ENCODE results near the gene TMEM175. TPM values are rescaled to one million over a fixed set of nuclear protein-coding genes. Genes with fewer than 3 reads are reported as not detected.
A peak's percentile ranks its signal among the peaks of the same experiment; 100 is the strongest.

Gene TMEM175
- total and polyA plus RNA-seq, 2 of the 13 experiments (the other 11 are each of a cell fraction or from before 2014, with no cell fraction given) = 5.1 to 9.9 TPM

- no peak; the same call in 1 of the 2 replicates for TF ChIP-seq NFKBIZ (CRISPR knock-in tag; IDR thresholded peaks at IDR 0.05)
- no peak for TF ChIP-seq ZEB1 (IDR thresholded peaks at IDR 0.05; ENCODE audit: insufficient replicate concordance, low read depth)
- no peak for TF ChIP-seq KLF13 (CRISPR knock-in tag; IDR thresholded peaks at IDR 0.05)
- peak; percentile 68; the same call in 1 of the 2 replicates for TF ChIP-seq ZNF7 (CRISPR knock-in tag; IDR thresholded peaks at IDR 0.05)
- no peak for TF ChIP-seq ZNF567 (CRISPR knock-in tag; IDR thresholded peaks at IDR 0.05; ENCODE audit: borderline replicate concordance)
- peak; percentile 92 for TF ChIP-seq ARNTL (CRISPR knock-in tag; IDR thresholded peaks at IDR 0.05)
- TF ChIP-seq SAFB2 (CRISPR knock-in tag; IDR thresholded peaks at IDR 0.05; ENCODE audit: borderline replicate concordance, low read depth) = no peak
- TF ChIP-seq ZNF775 (CRISPR knock-in tag; IDR thresholded peaks at IDR 0.05; ENCODE audit: borderline replicate concordance) = no peak
- no peak; the same call in none of the 2 replicates for TF ChIP-seq ZIK1 (CRISPR knock-in tag; IDR thresholded peaks at IDR 0.05; ENCODE audit: borderline replicate concordance, low read depth)
- TF ChIP-seq ZFP41 (CRISPR knock-in tag; IDR thresholded peaks at IDR 0.05; ENCODE audit: borderline replicate concordance) = no peak
- no peak for TF ChIP-seq ZNF841 (CRISPR knock-in tag; IDR thresholded peaks at IDR 0.05; ENCODE audit: borderline replicate concordance)
- TF ChIP-seq ZNF138 (CRISPR knock-in tag; IDR thresholded peaks at IDR 0.05; ENCODE audit: low read depth) = no peak
- no peak; the same call in 1 of the 2 replicates for TF ChIP-seq MAFF (IDR thresholded peaks at IDR 0.05; ENCODE audit: low read depth, low read length)
- TF ChIP-seq ZBTB26 (CRISPR knock-in tag; IDR thresholded peaks at IDR 0.05; ENCODE audit: borderline replicate concordance) = peak; percentile 24; the same call in 1 of the 2 replicates
- no peak for TF ChIP-seq ZNF207 (IDR thresholded peaks at IDR 0.05; ENCODE audit: borderline replicate concordance)
- TF ChIP-seq CTCF (CRISPR knock-in tag; IDR thresholded peaks at IDR 0.05) = peak; percentile 31; the same call in 1 of the 2 replicates
- TF ChIP-seq ZNF558 (CRISPR knock-in tag; IDR thresholded peaks at IDR 0.05; ENCODE audit: borderline replicate concordance) = no peak
- TF ChIP-seq ZNF619 (CRISPR knock-in tag; IDR thresholded peaks at IDR 0.05) = peak; percentile 73; the same call in 1 of the 2 replicates
- TF ChIP-seq SRSF4 (IDR thresholded peaks at IDR 0.05; ENCODE audit: low read depth, low read length, poor library complexity, severe bottlenecking) = no peak
- TF ChIP-seq PRDM4 (CRISPR knock-in tag; IDR thresholded peaks at IDR 0.05; ENCODE audit: borderline replicate concordance) = no peak
- TF ChIP-seq SOX6 (IDR thresholded peaks at IDR 0.05) = no peak
- peak; percentile 86 for TF ChIP-seq SOX6 (CRISPR knock-in tag; IDR thresholded peaks at IDR 0.05)
These were observed 60.2 kb downstream of the TMEM175 start (continued) for GRCh38 chr4:992297-993110.

All from HepG2 (cell line).